SU-DHL-6 (cell line): ENCODE measurements around the gene TAF8.

Experiments used
- CTCF ChIP-seq: fragments of 200-600 bp; sonication (generic); IDR thresholded peaks from one replicate; pipeline ENCODE4 v1.5.1; 2017; ENCODE audit warnings: antibody characterized with exemption, mild to moderate bottlenecking, low read length, moderate library complexity; ENCODE audit not compliant: insufficient read depth, poor library complexity, severe bottlenecking
- EZH2phosphoT487 ChIP-seq: fragments of 200-600 bp; sonication (generic), shearing (Covaris generic); conservative IDR thresholded peaks from 2 replicates; pipeline ENCODE4 v1.6.1; 2018; ENCODE audit warnings: mild to moderate bottlenecking, antibody characterized with exemption, low read length, moderate library complexity, mixed read lengths

GRCh38 chr6:42079941-42080464, 29.7 kb downstream of the TAF8 start:
- TF ChIP-seq CTCF (no peak), EZH2phosphoT487 (no peak)
